CD4-positive, alpha-beta memory T cell (primary cell): Measurements from ENCODE around the gene E2F6. TPM values are rescaled to one million over a fixed set of nuclear protein-coding genes. Genes with fewer than 3 reads are reported as not detected.
A peak's percentile ranks its signal among the peaks of the same experiment; 100 is the strongest.

Experiments
- CTCF ChIA-PET: fragments of 350-600 bp; sonication (Branson Sonifier 250); formaldehyde crosslinking; loops from one replicate; lab custom pipeline; 2021; ENCODE audit warnings: inconsistent platforms; ENCODE audit not compliant: partially characterized antibody; lab: Charles Lee
- POLR2A ChIA-PET: fragments of 350-600 bp; sonication (Branson Sonifier 250); formaldehyde crosslinking; loops from one replicate; lab custom pipeline; 2021; ENCODE audit not compliant: partially characterized antibody; lab: Charles Lee
- DNase-seq, 5 donors: peaks; one replicate each; pipeline versions ENCODE4 v3.0.0 to v3.0.0-alpha.2; 2020 to 2022; ENCODE audit warnings: mixed read lengths in 1 of 5
- H3K27ac ChIP-seq: one replicate; pipeline ENCODE4 v1.7.0; 2013; ENCODE audit warnings: low read depth, low read length
- H3K27me3 ChIP-seq: 2 replicates; pipeline ENCODE4 v1.7.0; 2013; ENCODE audit warnings: mild to moderate bottlenecking, low read length, moderate library complexity; ENCODE audit not compliant: insufficient read depth
- H3K36me3 ChIP-seq: 2 replicates; pipeline ENCODE4 v1.7.0; 2013; ENCODE audit warnings: mild to moderate bottlenecking, low read length, moderate library complexity; ENCODE audit not compliant: insufficient read depth
- H3K4me1 ChIP-seq: 2 replicates; pipeline ENCODE4 v1.7.0; 2013; ENCODE audit warnings: mild to moderate bottlenecking, low read length, moderate library complexity; ENCODE audit not compliant: insufficient read depth
- H3K4me3 ChIP-seq, 2 donors: one replicate each; pipeline ENCODE4 v1.7.0; 2013; ENCODE audit warnings: low read length in 2 of 2, mild to moderate bottlenecking in 1 of 2
- H3K9me3 ChIP-seq, 2 donors: one replicate each; pipeline ENCODE4 v1.7.0; 2013; ENCODE audit warnings: low read length in 2 of 2, control low read depth in 1 of 2; ENCODE audit not compliant: control insufficient read depth in 1 of 2
- H3K27ac Mint-ChIP-seq, 7 donors: one replicate each; pipeline ENCODE4 v1.8.0; 2020 to 2021; ENCODE audit warnings: mixed read lengths in 7 of 7, mild to moderate bottlenecking in 6 of 7, inconsistent platforms in 3 of 7, moderate library complexity in 3 of 7
- H3K27me3 Mint-ChIP-seq, 2 donors: one replicate each; pipeline ENCODE4 v1.8.0; 2020 to 2021; ENCODE audit warnings: mixed read lengths in 2 of 2
- H3K36me3 Mint-ChIP-seq, 2 donors: one replicate each; pipeline ENCODE4 v1.8.0; 2020 to 2021; ENCODE audit warnings: mixed read lengths in 2 of 2, inconsistent platforms in 1 of 2, mild to moderate bottlenecking in 1 of 2
- H3K4me1 Mint-ChIP-seq, 4 donors: one replicate each; pipeline ENCODE4 v1.8.0; 2020 to 2021; ENCODE audit warnings: mixed read lengths in 4 of 4, mild to moderate bottlenecking in 1 of 4
- H3K4me3 Mint-ChIP-seq, 8 donors: one replicate each; pipeline ENCODE4 v1.8.0; 2020 to 2021; ENCODE audit warnings: mixed read lengths in 8 of 8, mild to moderate bottlenecking in 7 of 8, moderate library complexity in 6 of 8, inconsistent platforms in 3 of 8
- H3K9me3 Mint-ChIP-seq, 8 donors: one replicate each; pipeline ENCODE4 v1.8.0; 2020 to 2021; ENCODE audit warnings: mixed read lengths in 8 of 8, mild to moderate bottlenecking in 5 of 8, inconsistent platforms in 3 of 8, moderate library complexity in 1 of 8
- intact Hi-C: fragments of 100-400 bp; cut with micrococcal nuclease; formaldehyde crosslinking; loops from one replicate; pipeline ENCODE4 v1.15.1; 2023
- polyA plus RNA-seq, 2 donors: library from polyadenylated mRNA; unstranded; fragments of 300-500 nt; fragmentation: Illumina TruSeq; gene quantifications; one replicate each; pipeline ENCODE4 v1.2.3, GENCODE V29; 2021
- total RNA-seq, 2 experiments: library from RNA; stranded (reverse); gene quantifications; one replicate each; pipeline ENCODE4 v1.2.3, GENCODE V29; 2021

Gene E2F6
- 1 to 10 TPM; 8.0 to 8.5 TPM for total RNA-seq
- 1 to 10 TPM; 3.2 to 4.4 TPM for polyA plus RNA-seq

DNA sequence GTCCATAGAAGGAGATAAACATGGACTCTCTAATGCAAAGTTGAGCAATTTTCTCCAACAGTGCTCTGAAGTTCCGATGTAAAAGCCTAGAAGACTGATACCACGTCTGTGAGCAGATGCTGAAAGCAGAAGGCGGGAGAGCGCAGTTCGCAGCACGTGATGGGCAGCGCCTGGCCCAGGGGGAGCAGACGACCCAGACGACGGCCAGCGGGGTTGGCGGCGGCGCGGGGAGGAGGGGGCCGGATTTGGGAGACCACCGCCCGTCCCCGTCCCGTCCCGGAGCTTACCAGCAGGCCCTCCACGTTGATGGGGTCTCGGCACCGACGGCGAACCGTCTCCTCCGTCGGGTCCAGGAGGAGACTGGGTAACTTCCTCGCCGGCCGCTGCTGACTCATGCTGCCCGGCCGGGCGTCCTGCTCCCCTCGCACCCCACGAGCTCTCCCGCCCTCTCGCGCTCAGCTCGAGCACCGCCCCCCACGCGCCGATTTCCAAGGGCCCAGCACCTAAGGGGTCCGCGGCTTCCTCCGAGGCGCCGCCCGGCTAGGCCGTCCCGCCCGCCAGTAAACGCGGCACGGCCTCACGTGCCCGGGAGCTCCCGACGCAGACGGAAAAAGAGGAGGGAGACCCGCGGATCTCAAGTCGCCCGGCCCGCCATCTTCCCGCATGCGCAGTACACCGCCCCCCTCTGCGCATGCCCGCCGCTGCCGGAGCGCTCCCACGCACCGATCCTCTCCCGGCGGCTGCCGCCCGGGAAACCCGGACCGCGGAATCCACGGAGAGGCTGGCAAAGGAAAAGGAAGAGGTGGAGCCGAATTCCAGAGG is at the start of gene E2F6:
TSS of gene E2F6 (minus strand) at position 677 of the 822 bp plus-strand sequence. CDS start at position 395, 282 bp downstream.
- POLR2A ChIA-PET = interaction anchor here (0.8 to 2.5 kb wide), 7 partner anchors 11 to 653 kb away, joined by 3 to 9 read pairs (median 4); partner anchors contain the start of genes PDIA6, ROCK2 and SLC66A3
- Histone ChIP-seq H3K9me3 (no peaks in the 10 kb centered on the region), H3K4me1 (peaks cover 28% of the 10 kb centered on the region), H3K27me3 (no peaks in the 10 kb centered on the region), H3K36me3 (no peaks in the 10 kb centered on the region), H3K4me3 (peak within 1 kb of the TSS; percentile 61 to 65), H3K27ac (peak within 1 kb of the TSS; percentile 64)
- intact Hi-C loops = loop anchor here (2.0 to 10.0 kb wide), 4 partner anchors 118 to 651 kb away; partner anchors contain the start of genes PDIA6 and SLC66A3
- CTCF ChIA-PET = interaction anchor here (0.9 to 4.6 kb wide), 6 partner anchors 11 to 336 kb away, joined by 3 to 21 read pairs (median 3); partner anchors contain the start of gene SLC66A3
- Mint-ChIP-seq H3K9me3 (peaks cover 0 to 4% (median 0%) of the 10 kb centered on the region in 8 donors), H3K4me3 (peak within 1 kb of the TSS; percentile 92 to 98 (median 95)), H3K4me1 (peaks cover 28 to 51% (median 36%) of the 10 kb centered on the region in 4 donors), H3K27ac (peak within 1 kb of the TSS; percentile 73 to 97 (median 93)), H3K36me3 (peaks cover 0 to 10% of the 10 kb centered on the region in 2 donors), H3K27me3 (no peaks in the 10 kb centered on the region)
- DNase-seq = peak; percentile 81 to 88 (median 85)

DNA sequence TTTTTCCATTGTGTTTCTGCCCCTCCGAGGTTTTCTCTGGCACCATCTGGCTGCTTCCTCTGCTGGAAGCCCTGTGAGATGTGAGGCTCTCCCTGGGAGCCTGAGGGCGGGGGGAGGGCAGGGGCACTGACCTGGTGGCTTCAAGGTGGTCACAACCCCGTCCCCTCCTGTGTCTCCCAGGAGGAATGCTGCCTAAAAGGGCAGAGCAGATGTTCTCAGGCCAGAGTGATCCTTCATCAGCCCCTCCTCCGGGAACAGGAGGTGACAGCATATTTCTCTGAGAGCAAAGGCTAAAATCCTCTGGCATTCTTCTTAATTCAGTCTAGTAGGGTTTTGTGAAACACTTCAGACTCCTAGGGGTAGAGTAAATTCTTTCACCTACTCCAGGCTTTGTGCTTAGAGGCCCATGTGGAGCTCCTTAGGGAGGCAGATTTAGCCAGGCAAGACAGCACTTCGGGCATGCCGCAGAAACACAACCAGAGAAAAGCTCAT is 49.6 kb upstream of the E2F6 start:
- ChIA-PET CTCF (no interaction called here), POLR2A (no interaction called here)
- Histone ChIP-seq H3K9me3 (no peaks in the 10 kb centered on the region), H3K27me3 (no peaks in the 10 kb centered on the region), H3K27ac (no peak overlapping the region), H3K4me1 (no peaks in the 10 kb centered on the region), H3K36me3 (no peaks in the 10 kb centered on the region), H3K4me3 (no peak overlapping the region)
- no peak for DNase-seq
- Mint-ChIP-seq H3K4me1 (no peaks in the 10 kb centered on the region), H3K27ac (no peak overlapping the region), H3K27me3 (peaks cover 1 to 27% of the 10 kb centered on the region in 2 donors), H3K36me3 (no peaks in the 10 kb centered on the region), H3K4me3 (no peak overlapping the region), H3K9me3 (peaks cover 0 to 18% (median 8%) of the 10 kb centered on the region in 8 donors)
- intact Hi-C loops = no loop called here

GRCh38 chr2:11514904-11515303 is 48.9 kb upstream of the E2F6 start:
- Mint-ChIP-seq H3K36me3 (no peaks in the 10 kb centered on the region), H3K4me3 (no peak overlapping the region), H3K9me3 (peaks cover 0 to 11% (median 5%) of the 10 kb centered on the region in 8 donors), H3K27ac (no peak overlapping the region), H3K4me1 (no peaks in the 10 kb centered on the region), H3K27me3 (peaks cover 0 to 25% of the 10 kb centered on the region in 2 donors)
- no peak overlapping the region for H3K27ac ChIP-seq
- no peaks in the 10 kb centered on the region for H3K27me3 ChIP-seq
- POLR2A ChIA-PET = no interaction called here
- intact Hi-C loops = no loop called here
- DNase-seq = no peak
- no peaks in the 10 kb centered on the region for H3K36me3 ChIP-seq
- H3K4me3 ChIP-seq = no peak overlapping the region
- H3K9me3 ChIP-seq = no peaks in the 10 kb centered on the region
- CTCF ChIA-PET = no interaction called here
- no peaks in the 10 kb centered on the region for H3K4me1 ChIP-seq

- Histone ChIP-seq H3K27ac (no peak overlapping the region), H3K4me1 (no peaks in the 10 kb centered on the region), H3K36me3 (no peaks in the 10 kb centered on the region), H3K9me3 (no peaks in the 10 kb centered on the region), H3K27me3 (no peaks in the 10 kb centered on the region), H3K4me3 (no peak overlapping the region)
- intact Hi-C loops = no loop called here
- peaks cover 0 to 10% (median 3%) of the 10 kb centered on the region in 8 donors for H3K9me3 Mint-ChIP-seq
- no peaks in the 10 kb centered on the region for H3K4me1 Mint-ChIP-seq
- no peak for DNase-seq
- ChIA-PET POLR2A (no interaction called here), CTCF (no interaction called here)
- H3K4me3 Mint-ChIP-seq = no peak overlapping the region
- no peak overlapping the region for H3K27ac Mint-ChIP-seq
- peaks cover 0 to 25% of the 10 kb centered on the region in 2 donors for H3K27me3 Mint-ChIP-seq
- H3K36me3 Mint-ChIP-seq = no peaks in the 10 kb centered on the region
Observed at GRCh38 chr2:11514081-11514730, 48.2 kb upstream of the E2F6 start.

GRCh38 chr2:11513319-11513718 is 47.4 kb upstream of the E2F6 start:
- Mint-ChIP-seq H3K4me3 (no peak overlapping the region), H3K4me1 (no peaks in the 10 kb centered on the region), H3K9me3 (peaks cover 0 to 3% (median under 1%) of the 10 kb centered on the region in 8 donors), H3K36me3 (no peaks in the 10 kb centered on the region), H3K27me3 (peaks cover 0 to 25% of the 10 kb centered on the region in 2 donors), H3K27ac (no peak overlapping the region)
- H3K9me3 ChIP-seq = no peaks in the 10 kb centered on the region
- H3K36me3 ChIP-seq = no peaks in the 10 kb centered on the region
- H3K27me3 ChIP-seq = no peaks in the 10 kb centered on the region
- intact Hi-C loops = no loop called here
- DNase-seq = no peak
- CTCF ChIA-PET = no interaction called here
- H3K4me1 ChIP-seq = no peaks in the 10 kb centered on the region
- no peak overlapping the region for H3K27ac ChIP-seq
- POLR2A ChIA-PET = no interaction called here
- no peak overlapping the region for H3K4me3 ChIP-seq

- ChIA-PET CTCF (no interaction called here), POLR2A (interaction anchor here (1.0 kb wide), 1 partner anchor 47 kb away, joined by 3 read pairs; the partner anchor contains the start of gene E2F6)
- intact Hi-C loops = no loop called here
Observed at GRCh38 chr2:11512431-11512830, 46.5 kb upstream of the E2F6 start.

More at GRCh38 chr2:11512431-11512830, 46.5 kb upstream of the E2F6 start:
- Histone ChIP-seq H3K4me1 (no peaks in the 10 kb centered on the region), H3K27ac (no peak overlapping the region), H3K4me3 (no peak overlapping the region), H3K36me3 (no peaks in the 10 kb centered on the region), H3K9me3 (no peaks in the 10 kb centered on the region), H3K27me3 (no peaks in the 10 kb centered on the region)
- Mint-ChIP-seq H3K9me3 (peaks cover 0 to 1% (median 0%) of the 10 kb centered on the region in 8 donors), H3K4me1 (no peaks in the 10 kb centered on the region), H3K36me3 (no peaks in the 10 kb centered on the region), H3K27me3 (peaks cover 0 to 25% of the 10 kb centered on the region in 2 donors), H3K27ac (no peak overlapping the region), H3K4me3 (no peak overlapping the region)
- no peak for DNase-seq
